GM12801 (cell line): Measurements from ENCODE around the gene SUMF1.

Source experiments
- TF ChIP-seq, protein P1 (sequence below): IDR thresholded peaks from one replicate; pipeline ENCODE4 v1.5.1; 2011; ENCODE audit warnings: control low read depth; ENCODE audit not compliant: insufficient read length; ENCODE audit errors: extremely low read depth

Gene SUMF1

DNA sequence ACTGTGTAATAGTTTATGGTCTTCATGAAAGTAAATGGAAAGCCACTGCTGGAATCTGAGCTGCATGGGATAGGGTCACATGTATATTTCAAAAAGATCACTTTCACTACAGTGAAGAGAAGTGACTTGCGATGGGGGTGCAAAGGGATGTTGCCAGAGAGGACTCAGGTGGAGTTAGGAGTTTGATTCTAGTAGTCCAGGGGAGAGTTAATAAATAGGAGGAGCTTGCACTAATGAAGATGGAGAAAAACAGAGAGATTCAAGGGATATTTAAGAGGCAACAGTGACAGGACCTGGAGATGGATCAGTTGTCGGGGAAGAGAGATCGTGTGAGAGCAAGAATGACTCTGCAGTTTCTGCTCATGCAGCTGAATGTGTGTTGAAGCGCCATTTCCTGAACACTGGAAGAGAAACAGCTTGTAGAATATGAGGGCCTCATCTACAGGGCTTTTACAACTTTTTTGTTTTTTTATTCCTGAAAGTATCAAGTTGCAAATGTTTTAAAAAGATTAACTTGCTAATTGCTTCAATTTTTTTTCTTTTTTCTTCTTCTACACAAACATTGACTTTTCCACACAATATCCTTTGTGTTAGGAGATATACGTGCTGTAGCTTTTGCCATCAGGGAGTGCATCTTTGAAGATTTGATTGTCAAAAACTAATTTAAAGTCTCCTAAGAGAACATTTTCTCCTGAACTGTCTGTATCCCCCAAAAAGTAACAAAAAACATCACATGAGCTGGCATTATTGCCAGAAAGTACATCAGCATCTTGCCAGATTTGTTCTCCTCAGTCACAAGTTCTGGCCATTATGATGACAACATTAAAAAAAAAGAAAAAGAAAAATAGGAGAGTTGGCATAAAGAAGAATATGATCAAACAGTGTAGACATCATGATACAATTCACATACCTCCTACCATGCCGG lies 126.4 kb downstream of the SUMF1 start:
- TF ChIP-seq, protein P1, sequence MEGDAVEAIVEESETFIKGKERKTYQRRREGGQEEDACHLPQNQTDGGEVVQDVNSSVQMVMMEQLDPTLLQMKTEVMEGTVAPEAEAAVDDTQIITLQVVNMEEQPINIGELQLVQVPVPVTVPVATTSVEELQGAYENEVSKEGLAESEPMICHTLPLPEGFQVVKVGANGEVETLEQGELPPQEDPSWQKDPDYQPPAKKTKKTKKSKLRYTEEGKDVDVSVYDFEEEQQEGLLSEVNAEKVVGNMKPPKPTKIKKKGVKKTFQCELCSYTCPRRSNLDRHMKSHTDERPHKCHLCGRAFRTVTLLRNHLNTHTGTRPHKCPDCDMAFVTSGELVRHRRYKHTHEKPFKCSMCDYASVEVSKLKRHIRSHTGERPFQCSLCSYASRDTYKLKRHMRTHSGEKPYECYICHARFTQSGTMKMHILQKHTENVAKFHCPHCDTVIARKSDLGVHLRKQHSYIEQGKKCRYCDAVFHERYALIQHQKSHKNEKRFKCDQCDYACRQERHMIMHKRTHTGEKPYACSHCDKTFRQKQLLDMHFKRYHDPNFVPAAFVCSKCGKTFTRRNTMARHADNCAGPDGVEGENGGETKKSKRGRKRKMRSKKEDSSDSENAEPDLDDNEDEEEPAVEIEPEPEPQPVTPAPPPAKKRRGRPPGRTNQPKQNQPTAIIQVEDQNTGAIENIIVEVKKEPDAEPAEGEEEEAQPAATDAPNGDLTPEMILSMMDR, result no peak

DNA sequence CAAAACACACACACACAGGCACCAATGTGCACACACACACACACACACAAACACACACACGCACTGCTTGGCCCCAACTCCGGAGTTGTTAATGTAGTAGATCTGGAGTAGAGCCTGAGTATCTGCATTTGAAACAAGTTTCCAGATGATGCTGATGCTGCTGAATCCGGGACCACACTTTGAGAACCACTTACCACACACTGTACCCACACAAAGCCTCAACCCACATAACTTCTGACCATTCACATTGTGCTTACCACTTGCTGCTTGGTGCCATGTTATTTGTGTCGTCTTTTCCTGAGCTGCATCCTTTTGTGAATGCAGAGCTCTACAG lies 127.0 kb downstream of the SUMF1 start:
- TF ChIP-seq, protein P1, result no peak

DNA sequence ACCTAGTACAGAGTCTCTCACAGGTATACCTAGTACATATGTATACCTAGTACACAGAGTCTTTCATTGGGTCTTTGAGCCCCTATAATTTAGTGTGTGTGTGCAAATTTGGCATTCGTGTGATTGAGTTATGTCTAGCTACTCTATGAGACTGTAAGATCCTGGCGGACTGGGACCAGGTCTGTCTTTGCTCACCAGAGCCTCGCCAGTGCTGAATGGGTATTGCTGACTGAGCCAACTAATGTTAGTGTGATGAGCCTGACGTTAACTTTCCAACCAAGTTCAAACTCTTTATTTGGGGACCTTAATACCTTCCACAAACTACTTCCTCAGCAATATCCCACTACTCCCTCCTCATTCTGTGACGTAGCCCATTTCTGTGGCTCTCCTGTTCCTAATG lies 128.3 kb downstream of the SUMF1 start:
- TF ChIP-seq, protein P1, result no peak

DNA sequence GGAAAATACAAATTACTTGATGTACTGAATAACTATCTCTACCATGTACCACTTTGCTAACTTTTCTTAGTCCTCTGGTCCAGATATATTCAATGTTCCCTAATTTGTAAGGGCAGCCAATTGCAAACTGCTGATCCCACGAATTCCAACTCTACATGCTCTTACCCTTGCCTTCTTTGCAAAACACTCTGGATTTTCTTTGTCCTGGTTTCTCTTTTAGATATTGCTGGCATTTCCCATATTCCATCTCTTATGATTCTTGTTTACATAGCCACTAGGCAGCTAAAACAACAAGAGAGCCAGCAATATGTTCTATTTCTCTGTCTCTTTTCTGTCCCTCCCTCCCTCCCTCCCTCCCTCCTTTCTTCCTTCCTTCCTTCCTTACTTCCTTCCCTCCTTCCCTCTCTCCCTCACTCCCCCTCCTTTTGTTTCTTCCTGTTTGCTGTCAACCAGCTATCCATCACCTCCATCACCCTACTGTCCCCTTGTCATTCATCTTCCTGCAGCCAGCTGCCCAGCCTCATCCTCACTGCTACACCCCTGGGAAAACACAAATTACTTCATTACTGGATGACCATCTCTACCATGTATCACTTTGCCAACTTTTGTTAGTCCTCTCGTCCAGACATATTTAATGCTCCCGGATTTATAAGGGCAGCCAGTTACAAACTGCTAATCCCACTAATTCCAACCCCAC lies 130.1 kb downstream of the SUMF1 start:
- TF ChIP-seq, protein P1, result no peak

DNA sequence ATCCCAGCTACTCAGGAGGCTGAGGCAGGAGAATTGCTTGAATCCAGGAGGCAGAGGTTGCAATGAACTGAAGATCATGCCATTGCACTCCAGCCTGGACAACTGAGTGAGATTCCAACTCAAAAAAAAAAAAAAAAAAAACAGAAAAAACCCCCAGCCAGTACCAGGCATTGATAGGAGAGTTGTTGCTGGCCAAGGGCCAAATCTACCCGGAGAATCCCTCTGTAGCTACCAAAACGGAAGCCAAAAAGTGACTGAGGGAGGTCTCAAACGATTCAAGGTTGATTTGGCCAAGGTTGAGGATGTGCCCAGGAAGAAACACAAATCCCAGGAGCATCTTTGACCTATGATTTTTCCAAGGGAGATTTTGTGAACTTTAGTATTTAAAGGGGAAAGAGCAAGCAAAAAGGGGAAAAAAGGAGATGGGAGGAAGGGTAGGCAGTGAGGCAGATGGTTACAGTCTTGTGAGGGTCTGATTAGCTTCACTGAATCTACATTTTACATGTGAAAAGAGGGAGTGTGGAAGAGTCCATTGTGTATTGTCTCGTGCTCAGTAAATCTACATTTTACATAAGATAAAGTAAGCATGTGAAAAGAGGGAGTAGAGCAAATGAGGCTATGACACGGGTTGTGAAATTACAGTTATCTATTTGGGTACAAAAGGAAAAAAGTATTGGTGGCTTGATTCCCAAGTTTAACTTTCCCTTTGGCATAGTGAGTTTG lies 131.1 kb downstream of the SUMF1 start:
- TF ChIP-seq, protein P1, result no peak

DNA sequence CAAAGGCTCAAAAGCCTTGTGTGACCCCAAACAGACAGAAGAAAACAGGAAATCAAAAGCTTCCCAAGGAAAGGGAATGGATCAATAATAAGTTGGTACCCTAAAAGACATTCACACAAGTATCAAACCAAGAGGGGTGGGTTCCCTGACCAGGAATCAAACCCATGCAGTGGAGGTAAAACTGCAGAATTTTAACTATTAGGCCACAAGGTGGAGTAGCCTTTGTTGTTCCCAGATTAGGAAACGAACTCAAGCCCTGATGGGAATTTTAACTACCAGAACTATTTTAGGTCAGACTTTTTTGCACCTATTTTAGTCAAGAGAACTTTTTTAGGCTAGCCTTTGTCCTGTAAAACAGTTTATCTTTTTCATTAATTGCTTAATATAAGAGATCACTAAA lies 132.5 kb downstream of the SUMF1 start:
- TF ChIP-seq, protein P1, result no peak

DNA sequence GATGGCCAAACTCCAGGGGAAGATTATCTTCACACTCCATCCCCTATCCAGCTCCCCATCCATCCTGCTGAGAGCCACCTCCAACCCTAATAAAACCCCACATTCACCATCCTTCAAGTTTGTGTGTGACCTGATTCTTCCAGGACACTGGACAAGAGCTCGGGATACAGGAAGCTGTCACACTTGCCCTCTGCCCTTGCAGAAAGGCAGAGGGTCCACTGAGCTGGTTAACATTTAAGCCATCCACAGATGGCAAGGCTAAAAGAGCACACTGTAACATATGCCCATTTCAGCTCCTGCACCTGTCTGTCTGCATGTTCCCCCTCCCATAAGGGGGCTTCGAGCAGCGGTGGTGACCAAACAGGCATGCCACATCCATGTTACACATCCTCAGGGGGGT lies 134.1 kb downstream of the SUMF1 start:
- TF ChIP-seq, protein P1, result no peak
